ENCODE data around the gene FOXC2. TPM values are rescaled to one million over a fixed set of nuclear protein-coding genes. Genes with fewer than 3 reads are reported as not detected.

The FOXC2 gene
- total and polyA plus RNA-seq, 10 of the 15 experiments (the other 5 are each of a cell fraction or from before 2014, with no cell fraction given) = not detected

DNA sequence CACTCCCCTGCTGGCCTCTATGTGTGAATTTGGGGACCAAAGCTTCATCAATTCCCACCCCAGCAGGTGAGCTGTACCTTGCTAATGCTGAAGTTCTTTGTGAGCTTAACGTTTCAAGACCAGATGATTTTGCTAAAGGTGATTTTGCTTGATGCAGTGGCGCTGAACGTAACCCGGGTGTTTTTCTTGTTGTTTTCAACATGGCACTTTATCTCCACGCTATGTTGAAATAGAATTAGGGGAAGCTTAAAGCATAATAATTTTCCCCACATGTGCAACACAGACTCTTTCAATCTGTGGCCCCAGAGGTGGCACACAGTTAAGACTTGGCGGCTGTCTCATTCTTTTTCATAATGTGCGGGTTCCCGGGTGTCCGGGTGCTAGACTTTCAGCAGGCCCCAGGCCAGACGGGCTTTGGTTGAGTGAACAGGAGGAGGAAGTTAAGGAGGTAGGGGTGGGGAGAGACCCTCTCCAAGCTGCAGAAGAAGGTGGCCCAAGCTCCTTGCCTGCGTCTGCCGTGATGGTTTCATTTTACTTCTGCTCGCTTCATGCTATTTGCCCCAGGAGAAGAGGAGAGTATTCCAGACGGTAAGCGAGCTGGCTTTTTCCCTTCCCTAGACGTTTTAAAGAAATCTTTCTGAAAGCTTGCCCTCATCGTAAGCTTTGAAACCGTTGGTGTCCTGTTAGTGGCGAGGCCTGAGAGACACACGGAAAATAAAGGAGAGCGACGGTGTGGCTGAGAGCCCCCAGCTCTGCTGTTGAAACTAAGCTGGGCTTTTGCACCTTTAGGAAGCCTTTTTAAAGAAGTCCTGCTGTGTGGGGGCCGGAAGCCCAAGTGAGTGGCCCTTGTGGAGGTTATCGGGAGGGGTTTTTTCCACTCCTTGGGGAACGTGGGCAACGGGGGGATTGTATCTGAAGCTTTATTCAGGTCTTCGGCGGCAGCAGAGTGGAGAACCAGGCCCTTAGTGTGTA, 4.2 kb downstream of the FOXC2 start:
- ChIA-PET SMC1A (ENCODE audit: uncharacterized antibody, unreplicated experiment) (interaction anchor here (0.5 to 1.4 kb wide), 5 partner anchors 12 to 263 kb away, joined by 3 to 6 read pairs (median 3); no protein-coding TSS in a partner anchor), CTCF (interaction anchor here (0.9 to 1.8 kb wide), 4 partner anchors 9 to 708 kb away, joined by 3 to 11 read pairs (median 4); no protein-coding TSS in a partner anchor), RAD21 (ENCODE audit: unreplicated experiment) (interaction anchor here (1.0 kb wide), 1 partner anchor 188 kb away, joined by 3 read pairs; no protein-coding TSS in a partner anchor), POLR2A (no interaction called here)
- TF ChIP-seq IKZF1 (conservative IDR thresholded peaks at IDR 0.05) = no peak
- TF ChIP-seq SMARCA5 (IDR thresholded peaks at IDR 0.05) = no peak
- no peak for TF ChIP-seq KLF5 (IDR thresholded peaks at IDR 0.05; ENCODE audit: partially characterized antibody)
- TF ChIP-seq, protein P1, sequence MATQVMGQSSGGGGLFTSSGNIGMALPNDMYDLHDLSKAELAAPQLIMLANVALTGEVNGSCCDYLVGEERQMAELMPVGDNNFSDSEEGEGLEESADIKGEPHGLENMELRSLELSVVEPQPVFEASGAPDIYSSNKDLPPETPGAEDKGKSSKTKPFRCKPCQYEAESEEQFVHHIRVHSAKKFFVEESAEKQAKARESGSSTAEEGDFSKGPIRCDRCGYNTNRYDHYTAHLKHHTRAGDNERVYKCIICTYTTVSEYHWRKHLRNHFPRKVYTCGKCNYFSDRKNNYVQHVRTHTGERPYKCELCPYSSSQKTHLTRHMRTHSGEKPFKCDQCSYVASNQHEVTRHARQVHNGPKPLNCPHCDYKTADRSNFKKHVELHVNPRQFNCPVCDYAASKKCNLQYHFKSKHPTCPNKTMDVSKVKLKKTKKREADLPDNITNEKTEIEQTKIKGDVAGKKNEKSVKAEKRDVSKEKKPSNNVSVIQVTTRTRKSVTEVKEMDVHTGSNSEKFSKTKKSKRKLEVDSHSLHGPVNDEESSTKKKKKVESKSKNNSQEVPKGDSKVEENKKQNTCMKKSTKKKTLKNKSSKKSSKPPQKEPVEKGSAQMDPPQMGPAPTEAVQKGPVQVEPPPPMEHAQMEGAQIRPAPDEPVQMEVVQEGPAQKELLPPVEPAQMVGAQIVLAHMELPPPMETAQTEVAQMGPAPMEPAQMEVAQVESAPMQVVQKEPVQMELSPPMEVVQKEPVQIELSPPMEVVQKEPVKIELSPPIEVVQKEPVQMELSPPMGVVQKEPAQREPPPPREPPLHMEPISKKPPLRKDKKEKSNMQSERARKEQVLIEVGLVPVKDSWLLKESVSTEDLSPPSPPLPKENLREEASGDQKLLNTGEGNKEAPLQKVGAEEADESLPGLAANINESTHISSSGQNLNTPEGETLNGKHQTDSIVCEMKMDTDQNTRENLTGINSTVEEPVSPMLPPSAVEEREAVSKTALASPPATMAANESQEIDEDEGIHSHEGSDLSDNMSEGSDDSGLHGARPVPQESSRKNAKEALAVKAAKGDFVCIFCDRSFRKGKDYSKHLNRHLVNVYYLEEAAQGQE (IDR thresholded peaks at IDR 0.05; ENCODE audit: low read depth, low read length) = no peak
- TF ChIP-seq TBL1XR1 (IDR thresholded peaks at IDR 0.05; ENCODE audit: low read depth, low read length) = no peak
- no peak for TF ChIP-seq JUND (IDR thresholded peaks at IDR 0.05; ENCODE audit: low read depth, low read length)
- TF ChIP-seq FOS (IDR thresholded peaks at IDR 0.05; ENCODE audit: borderline replicate concordance, extremely low read depth, insufficient read length) = no peak
- no TSS peak for BruUV-seq (replicated peaks)
- FAIRE-seq = no peak
- H3K27ac ChIP-seq (ENCODE audit: control insufficient read depth, insufficient read depth) = no peak overlapping the region
- ATAC-seq = no peak
- H3K9me3 ChIP-seq (replicated peaks; ENCODE audit: control insufficient read depth, insufficient read depth, low read length) = no peaks in the 10 kb centered on the region
- no peaks in the 10 kb centered on the region for H3K79me2 ChIP-seq (ENCODE audit: control insufficient read depth, insufficient read depth, low read length)
- intact Hi-C loops (cut with micrococcal nuclease; ENCODE audit: unreplicated experiment) = no loop called here
- no peaks in the 10 kb centered on the region for H3K4me1 ChIP-seq (ENCODE audit: control insufficient read depth, insufficient read depth, low read length)
- H3K4me2 ChIP-seq (ENCODE audit: control insufficient read depth, insufficient read depth) = no peak overlapping the region
- H3K9ac ChIP-seq (ENCODE audit: control insufficient read depth, insufficient read depth, low read length) = no peak overlapping the region
- WGBS (ENCODE audit: insufficient coverage, insufficient replicate concordance, low lambda C conversion rate, missing lambda C conversion rate) = 53% methylated on average over 28 of the region's 28 CpGs
- H3K4me3 ChIP-seq = no peak overlapping the region
- peaks cover 4 to 11% of the 10 kb centered on the region in 2 experiments; a peak in 3 of 4 replicates for H3K27me3 ChIP-seq (replicated peaks in 1 of 2; ENCODE audit: control insufficient read depth in 2 of 2, insufficient read depth in 2 of 2, low read length in 1 of 2)
- H2AFZ ChIP-seq (ENCODE audit: control insufficient read depth, low read depth, low read length) = no peak overlapping the region
- no peak for DNase-seq (ENCODE audit: low read depth, low spot score)
- in situ Hi-C loops (cut with MboI) = no loop called here
- no peaks in the 10 kb centered on the region for H4K20me1 ChIP-seq (ENCODE audit: control insufficient read depth, insufficient read depth)
- H3K36me3 ChIP-seq (ENCODE audit: control insufficient read depth in 2 of 2, insufficient read depth in 2 of 2, low read length in 1 of 2) = no peaks in the 10 kb centered on the region
